Endothelial cell of umbilical vein (primary cell): ENCODE measurements around the gene FOXN1. TPM values are rescaled to one million over a fixed set of nuclear protein-coding genes. Genes with fewer than 3 reads are reported as not detected.

Experiments
- BruUV-seq: library from RNA; stranded (reverse); fragments of 400-500 nt; replicated peaks from 2 replicates; lab custom pipeline; 2021; lab: Mats Ljungman, UMichigan
- CTCF ChIA-PET: fragments of 300-600, 350-600 bp; sonication (Branson Sonifier 250); formaldehyde crosslinking; loops from one replicate; lab custom pipeline; 2021; ENCODE audit warnings: antibody characterized with exemption, inconsistent platforms; lab: Charles Lee
- POLR2A ChIA-PET: fragments of 300-600, 350-600 bp; sonication (Branson Sonifier 250); formaldehyde crosslinking; loops from one replicate; lab custom pipeline; 2021; ENCODE audit warnings: antibody characterized with exemption, inconsistent platforms; lab: Charles Lee
- DNase-seq: peaks from one replicate; pipeline ENCODE4 v3.0.0-alpha.2; 2011; ENCODE audit warnings: low read depth, low spot score
- FAIRE-seq: peaks from 2 replicates; lab custom pipeline; 2011; peaks lifted over from hg19 to GRCh38; lab: Jason Lieb, UNC
- H2AFZ ChIP-seq: 2 replicates; pipeline ENCODE4 v1.6.0; 2012; ENCODE audit warnings: low read depth, low read length, control low read depth, inconsistent platforms
- H3K27ac ChIP-seq: 2 replicates; pipeline ENCODE4 v1.5.1; 2011; ENCODE audit warnings: low read depth, mild to moderate bottlenecking, control low read depth, low read length, moderate library complexity; ENCODE audit not compliant: insufficient read depth
- H3K27me3 ChIP-seq, 2 experiments: 2 replicates each; pipeline versions ENCODE4 v1.6.0 to v1.6.1; 2011; ENCODE audit warnings: low read length in 2 of 2, mixed read lengths in 1 of 2; ENCODE audit not compliant: control insufficient read depth in 2 of 2, insufficient read depth in 2 of 2
- H3K36me3 ChIP-seq, 2 experiments: 2 replicates in 1 of 2; 3 replicates in 1 of 2; pipeline ENCODE4 v1.5.1; 2011; ENCODE audit warnings: low read length in 2 of 2, mild to moderate bottlenecking in 1 of 2, moderate library complexity in 1 of 2; ENCODE audit not compliant: control insufficient read depth in 2 of 2, insufficient read depth in 2 of 2; ENCODE audit errors: extremely low read depth in 1 of 2
- H3K4me1 ChIP-seq: 3 replicates; pipeline ENCODE4 v1.5.1; 2011; ENCODE audit warnings: mild to moderate bottlenecking, low read length; ENCODE audit not compliant: control insufficient read depth, insufficient read depth; ENCODE audit errors: extremely low read depth
- H3K4me2 ChIP-seq: 2 replicates; pipeline ENCODE4 v1.6.1; 2011; ENCODE audit warnings: low read length, control low read depth, mixed read lengths; ENCODE audit not compliant: insufficient read depth
- H3K4me3 ChIP-seq, 3 experiments: fragments of 200-600 bp in 1 of 3; sonication (generic), shearing (Covaris generic) in 1 of 3; replicated peaks in 1 of 3; 2 replicates each; pipeline ENCODE4 v1.5.1; 2011 to 2016; ENCODE audit warnings: control low read depth in 3 of 3, low read length in 3 of 3, mild to moderate bottlenecking in 2 of 3, inconsistent platforms in 1 of 3, low read depth in 1 of 3, moderate library complexity in 1 of 3; ENCODE audit not compliant: insufficient read depth in 1 of 3
- H3K79me2 ChIP-seq: 2 replicates; pipeline ENCODE4 v1.6.0; 2012; ENCODE audit warnings: low read length, inconsistent platforms; ENCODE audit not compliant: control insufficient read depth, insufficient read depth
- H3K9ac ChIP-seq: replicated peaks from 2 replicates; pipeline ENCODE3; 2011; ENCODE audit warnings: low read length, control low read depth; ENCODE audit not compliant: insufficient read depth; ENCODE audit errors: extremely low read depth
- H3K9me1 ChIP-seq: replicated peaks from 3 replicates; pipeline ENCODE4 v1.6.0; 2011; ENCODE audit warnings: mild to moderate bottlenecking, low read length; ENCODE audit not compliant: control insufficient read depth, insufficient read depth; ENCODE audit errors: extremely low read depth
- H3K9me3 ChIP-seq: replicated peaks from 2 replicates; pipeline ENCODE4 v1.5.1; 2012; ENCODE audit warnings: low read length, inconsistent platforms; ENCODE audit not compliant: control insufficient read depth, insufficient read depth
- H4K20me1 ChIP-seq: replicated peaks from 2 replicates; pipeline ENCODE3; 2011; ENCODE audit warnings: mild to moderate bottlenecking, low read length; ENCODE audit not compliant: control insufficient read depth, insufficient read depth; ENCODE audit errors: extremely low read depth
- CTCF ChIP-seq, 2 donors: IDR thresholded peaks; 1 replicate in 1 of 2; 2 replicates in 1 of 2; pipeline ENCODE4 v1.5.1; 2011; ENCODE audit warnings: low read length in 2 of 2, mild to moderate bottlenecking in 2 of 2, moderate library complexity in 2 of 2, control low read depth in 1 of 2, inconsistent platforms in 1 of 2, low read depth in 1 of 2; ENCODE audit not compliant: insufficient read depth in 1 of 2; ENCODE audit errors: extremely low read depth in 1 of 2
- EZH2 ChIP-seq: IDR thresholded peaks from 2 replicates; pipeline ENCODE4 v1.6.1; 2012; ENCODE audit warnings: borderline replicate concordance, low read depth, mild to moderate bottlenecking, moderate library complexity, low read length, inconsistent platforms; ENCODE audit not compliant: severe bottlenecking
- FOS ChIP-seq: IDR thresholded peaks from 2 replicates; pipeline ENCODE4 v1.6.1; 2011; ENCODE audit warnings: mild to moderate bottlenecking, low read length, moderate library complexity, borderline replicate concordance; ENCODE audit not compliant: insufficient read depth
- GATA2 ChIP-seq: IDR thresholded peaks from 2 replicates; pipeline ENCODE4 v1.7.0; 2011; ENCODE audit warnings: low read depth, mild to moderate bottlenecking, moderate library complexity, mixed read lengths, low read length; ENCODE audit not compliant: insufficient read length, insufficient read depth
- JUN ChIP-seq: IDR thresholded peaks from 2 replicates; pipeline ENCODE4 v1.6.1; 2011; ENCODE audit warnings: borderline replicate concordance, low read depth; ENCODE audit not compliant: insufficient read length, insufficient read depth
- MYC ChIP-seq: IDR thresholded peaks from one replicate; pipeline ENCODE4 v1.6.1; 2011; ENCODE audit warnings: mild to moderate bottlenecking, low read depth, low read length
- POLR2A ChIP-seq: IDR thresholded peaks from 2 replicates; pipeline ENCODE4 v1.6.1; 2012; ENCODE audit warnings: low read depth, mild to moderate bottlenecking, control low read depth, low read length
- POLR2AphosphoS5 ChIP-seq: IDR thresholded peaks from 2 replicates; pipeline ENCODE4 v1.6.1; 2012; ENCODE audit warnings: low read depth, mild to moderate bottlenecking, control low read depth, low read length, moderate library complexity; ENCODE audit not compliant: insufficient read depth
- dilution Hi-C: fragments of 300-500 bp; cut with MboI; formaldehyde crosslinking; loops from one replicate; pipeline ENCODE4 v1.15.0; 2019; ENCODE audit warnings: low sequenced_read_pairs; ENCODE audit not compliant: extremely low pct_ligation_motif_present
- intact Hi-C: fragments of 100-400 bp; cut with micrococcal nuclease; formaldehyde crosslinking; loops from one replicate; pipeline ENCODE4 v1.10.0; 2022
- polyA plus RNA-seq, 4 experiments: library from polyadenylated mRNA; depleted of rRNA in 3 of 4; stranded (reverse) in 3 of 4; unstranded in 1 of 4; fragments of >200 nt; gene quantifications; 2 replicates each; pipeline versions ENCODE4 v1.2.1 to v1.2.3, GENCODE V29; 2011 to 2012; ENCODE audit warnings: missing spikeins in 1 of 4
- total RNA-seq: library from RNA; stranded (reverse); gene quantifications from 2 replicates; pipeline ENCODE4 v1.2.3, GENCODE V29; 2021
- TF ChIP-seq, protein P1 (sequence below): IDR thresholded peaks from 2 replicates; pipeline ENCODE4 v1.6.1; 2011; ENCODE audit not compliant: insufficient read depth, insufficient read length

Gene FOXN1
- total and polyA plus RNA-seq, 2 donors (not counting 3 experiments of a cell fraction or from before 2014, with no cell fraction given), result not detected

GRCh38 chr17:28579526-28579925, 73.4 kb downstream of the FOXN1 start:
- DNase-seq (no peak), FAIRE-seq (no peak)
- no peak overlapping the region for H3K4me3 ChIP-seq
- H3K27me3 ChIP-seq, result no peaks in the 10 kb centered on the region
- no peaks in the 10 kb centered on the region for H3K9me1 ChIP-seq
- H3K4me1 ChIP-seq, result peaks cover 2% of the 10 kb centered on the region
- no peak overlapping the region for H3K9ac ChIP-seq
- ChIA-PET POLR2A (no interaction called here), CTCF (interaction anchor here (0.7 kb wide), 1 partner anchor 17 kb away, joined by 3 read pairs; no protein-coding TSS in a partner anchor)
- no peaks in the 10 kb centered on the region for H3K9me3 ChIP-seq
- H3K79me2 ChIP-seq, result no peaks in the 10 kb centered on the region
- no TSS peak for BruUV-seq
- dilution Hi-C loops (no loop called here), intact Hi-C loops (no loop called here)
- no peaks in the 10 kb centered on the region for H4K20me1 ChIP-seq
- H2AFZ ChIP-seq, result no peak overlapping the region
- H3K36me3 ChIP-seq, result peaks cover 14 to 21% of the 10 kb centered on the region in 2 experiments
- no peak for TF ChIP-seq POLR2AphosphoS5
- TF ChIP-seq FOS, result no peak
- TF ChIP-seq, protein P1, sequence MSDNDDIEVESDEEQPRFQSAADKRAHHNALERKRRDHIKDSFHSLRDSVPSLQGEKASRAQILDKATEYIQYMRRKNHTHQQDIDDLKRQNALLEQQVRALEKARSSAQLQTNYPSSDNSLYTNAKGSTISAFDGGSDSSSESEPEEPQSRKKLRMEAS, result no peak
- TF ChIP-seq CTCF (IDR thresholded peaks at IDR 0.05; ENCODE audit: extremely low read depth in 1 of 2, insufficient read depth in 1 of 2, low read depth in 1 of 2, low read length in 2 of 2), result no peak
- no peak for TF ChIP-seq JUN
- TF ChIP-seq GATA2, result no peak
- TF ChIP-seq EZH2, result no peak
- no peak for TF ChIP-seq MYC
- TF ChIP-seq POLR2A, result no peak
- H3K27ac ChIP-seq, result no peak overlapping the region
- no peak overlapping the region for H3K4me2 ChIP-seq
